K562 (cell line): ENCODE measurements around the gene ZNF235. TPM values are rescaled to one million over a fixed set of nuclear protein-coding genes. Genes with fewer than 3 reads are reported as not detected.

Experiments
- NEUROD1 ChIP-seq: fragments of 150-350 bp; IDR thresholded peaks from 2 replicates; pipeline ENCODE4 v1.6.1; 2014; ENCODE audit warnings: borderline replicate concordance, low read length, low read depth; ENCODE audit not compliant: partially characterized antibody
- NFE2 ChIP-seq: IDR thresholded peaks from 2 replicates; pipeline ENCODE4 v1.6.1; 2014; ENCODE audit warnings: antibody characterized with exemption, low read depth
- TAF7 ChIP-seq: fragments of 450-650 bp; IDR thresholded peaks from 2 replicates; pipeline ENCODE4 v1.6.1; 2016; ENCODE audit warnings: missing genetic modification characterization, missing compliant biosample characterization
- ZNF121 ChIP-seq: sonication (generic); formaldehyde crosslinking; conservative IDR thresholded peaks from 2 replicates; pipeline ENCODE4 v1.8.0; 2022; ENCODE audit warnings: missing genetic modification reagents
- ZNF224 ChIP-seq: sonication (generic); formaldehyde crosslinking; IDR thresholded peaks from 2 replicates; pipeline ENCODE4 v1.8.0; 2022; ENCODE audit warnings: mild to moderate bottlenecking, missing genetic modification reagents
- ZNF57 ChIP-seq: fragments of 450-650 bp; formaldehyde crosslinking; IDR thresholded peaks from 2 replicates; pipeline ENCODE4 v1.4.0; 2020; ENCODE audit warnings: mild to moderate bottlenecking, moderate library complexity
- polyA plus RNA-seq, 8 experiments: library from polyadenylated mRNA; depleted of rRNA in 4 of 8; stranded (reverse) in 5 of 8; unstranded in 3 of 8; fragments of >200 nt; fragmentation: Nextera tagmentation in 2 of 8; fragmentation: Illumina TruSeq in 1 of 8; extraction: Ambion mirVana in 2 of 8; extraction: Trizol in 1 of 8; gene quantifications; 2 replicates each; pipeline versions ENCODE4 v1.2.1 to v1.2.3, GENCODE V29; 2011 to 2014; ENCODE audit warnings: inconsistent platforms in 1 of 8, missing spikeins in 1 of 8
- total RNA-seq, 7 experiments: library from RNA; depleted of rRNA in 6 of 7; stranded (reverse); fragments of >200 nt in 6 of 7; fragmentation: Illumina TruSeq in 2 of 7; extraction: Trizol in 2 of 7; gene quantifications; 2 replicates each; pipeline versions ENCODE4 v1.2.1 to v1.2.3, GENCODE V29; 2011 to 2021; ENCODE audit warnings: low replicate concordance in 1 of 7
- TF ChIP-seq, protein P1 (sequence below): fragments of 450-650 bp; formaldehyde crosslinking; IDR thresholded peaks from 2 replicates; pipeline ENCODE4 v1.4.0; 2022; ENCODE audit warnings: mild to moderate bottlenecking, moderate library complexity
- TF ChIP-seq, protein P2 (sequence below): fragments of 450-650 bp; formaldehyde crosslinking; IDR thresholded peaks from 2 replicates; pipeline ENCODE4 v1.4.0; 2022; ENCODE audit warnings: missing genetic modification characterization
- TF ChIP-seq, protein P3 (sequence below): fragments of 450-650 bp; IDR thresholded peaks from 2 replicates; pipeline ENCODE4 v1.6.1; 2016; ENCODE audit warnings: borderline replicate concordance

Gene ZNF235
- total and polyA plus RNA-seq, 9 of the 15 experiments (the other 6 are each of a cell fraction or from before 2014, with no cell fraction given) = 0.68 to 2.9 (median 1.3) TPM

DNA sequence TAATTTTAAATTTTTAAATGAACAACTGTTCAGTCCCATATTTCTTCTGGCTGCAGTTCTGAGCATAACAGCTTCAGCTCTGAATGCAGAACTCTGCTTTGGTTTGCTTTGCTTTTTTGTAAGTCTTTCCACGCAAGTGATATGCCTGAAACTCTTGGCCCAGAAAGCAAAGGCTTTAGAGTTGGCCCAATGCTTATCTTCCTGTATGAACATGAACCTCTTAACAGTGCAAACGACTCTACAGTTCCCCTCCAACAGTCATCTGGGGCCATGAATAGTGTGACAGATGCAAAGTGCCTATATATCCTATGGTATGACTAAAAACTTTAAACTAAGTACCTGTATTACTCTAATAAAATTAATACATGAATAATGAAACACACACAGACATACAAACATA, 37.0 kb upstream of the ZNF235 start (continued):
- TF ChIP-seq, protein P1, sequence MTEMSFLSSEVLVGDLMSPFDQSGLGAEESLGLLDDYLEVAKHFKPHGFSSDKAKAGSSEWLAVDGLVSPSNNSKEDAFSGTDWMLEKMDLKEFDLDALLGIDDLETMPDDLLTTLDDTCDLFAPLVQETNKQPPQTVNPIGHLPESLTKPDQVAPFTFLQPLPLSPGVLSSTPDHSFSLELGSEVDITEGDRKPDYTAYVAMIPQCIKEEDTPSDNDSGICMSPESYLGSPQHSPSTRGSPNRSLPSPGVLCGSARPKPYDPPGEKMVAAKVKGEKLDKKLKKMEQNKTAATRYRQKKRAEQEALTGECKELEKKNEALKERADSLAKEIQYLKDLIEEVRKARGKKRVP (CRISPR knock-in tag) = no peak
- TF ChIP-seq ZNF121 (no peak), ZNF57 (CRISPR knock-in tag) (no peak), ZNF224 (CRISPR knock-in tag) (no peak), TAF7 (tag) (no peak), NFE2 (no peak), NEUROD1 (no peak)
- TF ChIP-seq, protein P2, sequence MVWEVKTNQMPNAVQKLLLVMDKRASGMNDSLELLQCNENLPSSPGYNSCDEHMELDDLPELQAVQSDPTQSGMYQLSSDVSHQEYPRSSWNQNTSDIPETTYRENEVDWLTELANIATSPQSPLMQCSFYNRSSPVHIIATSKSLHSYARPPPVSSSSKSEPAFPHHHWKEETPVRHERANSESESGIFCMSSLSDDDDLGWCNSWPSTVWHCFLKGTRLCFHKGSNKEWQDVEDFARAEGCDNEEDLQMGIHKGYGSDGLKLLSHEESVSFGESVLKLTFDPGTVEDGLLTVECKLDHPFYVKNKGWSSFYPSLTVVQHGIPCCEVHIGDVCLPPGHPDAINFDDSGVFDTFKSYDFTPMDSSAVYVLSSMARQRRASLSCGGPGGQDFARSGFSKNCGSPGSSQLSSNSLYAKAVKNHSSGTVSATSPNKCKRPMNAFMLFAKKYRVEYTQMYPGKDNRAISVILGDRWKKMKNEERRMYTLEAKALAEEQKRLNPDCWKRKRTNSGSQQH = no peak
- TF ChIP-seq, protein P3, sequence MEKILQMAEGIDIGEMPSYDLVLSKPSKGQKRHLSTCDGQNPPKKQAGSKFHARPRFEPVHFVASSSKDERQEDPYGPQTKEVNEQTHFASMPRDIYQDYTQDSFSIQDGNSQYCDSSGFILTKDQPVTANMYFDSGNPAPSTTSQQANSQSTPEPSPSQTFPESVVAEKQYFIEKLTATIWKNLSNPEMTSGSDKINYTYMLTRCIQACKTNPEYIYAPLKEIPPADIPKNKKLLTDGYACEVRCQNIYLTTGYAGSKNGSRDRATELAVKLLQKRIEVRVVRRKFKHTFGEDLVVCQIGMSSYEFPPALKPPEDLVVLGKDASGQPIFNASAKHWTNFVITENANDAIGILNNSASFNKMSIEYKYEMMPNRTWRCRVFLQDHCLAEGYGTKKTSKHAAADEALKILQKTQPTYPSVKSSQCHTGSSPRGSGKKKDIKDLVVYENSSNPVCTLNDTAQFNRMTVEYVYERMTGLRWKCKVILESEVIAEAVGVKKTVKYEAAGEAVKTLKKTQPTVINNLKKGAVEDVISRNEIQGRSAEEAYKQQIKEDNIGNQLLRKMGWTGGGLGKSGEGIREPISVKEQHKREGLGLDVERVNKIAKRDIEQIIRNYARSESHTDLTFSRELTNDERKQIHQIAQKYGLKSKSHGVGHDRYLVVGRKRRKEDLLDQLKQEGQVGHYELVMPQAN = no peak
